SK-N-SH treated with all-trans-retinoic acid at 6 μM for 48 hours (cell line): ENCODE measurements around the gene NOL8.

Experiments used
- ATAC-seq: fragments of 200-7000 bp; cut with Tn5 transposase; 3 replicates; pipeline ENCODE4 v1.9.1; 2020; ENCODE audit warnings: mild to moderate bottlenecking, moderate library complexity
- ARNTL ChIP-seq: fragments of 450-650 bp; formaldehyde crosslinking; IDR thresholded peaks from 2 replicates; pipeline ENCODE4 v1.5.0; 2020; ENCODE audit warnings: low read depth, mild to moderate bottlenecking, moderate library complexity, borderline replicate concordance
- CSDC2 ChIP-seq: fragments of 250-450 bp; sonication (Bioruptor Pico); IDR thresholded peaks from 2 replicates; pipeline ENCODE4 v1.5.0; 2020; ENCODE audit warnings: mild to moderate bottlenecking, moderate library complexity
- ESRRG ChIP-seq: fragments of 250-450 bp; sonication (Bioruptor Pico); IDR thresholded peaks from 2 replicates; pipeline ENCODE4 v1.6.1; 2021; ENCODE audit warnings: mild to moderate bottlenecking
- GLIS3 ChIP-seq: fragments of 250-450 bp; sonication (Bioruptor Pico); IDR thresholded peaks from 2 replicates; pipeline ENCODE4 v1.5.0; 2020; ENCODE audit warnings: mild to moderate bottlenecking, moderate library complexity
- ISL1 ChIP-seq: fragments of 250-450 bp; sonication (Bioruptor Pico); IDR thresholded peaks from 2 replicates; pipeline ENCODE4 v2.1.2; 2022; ENCODE audit warnings: mild to moderate bottlenecking, moderate library complexity
- OSR1 ChIP-seq: fragments of 250-450 bp; sonication (Bioruptor Pico); IDR thresholded peaks from 2 replicates; pipeline ENCODE4 v1.8.0; 2022; ENCODE audit warnings: moderate library complexity, mild to moderate bottlenecking, inconsistent platforms
- RARB ChIP-seq: fragments of 250-450 bp; sonication (Bioruptor Pico); IDR thresholded peaks from 2 replicates; pipeline ENCODE4 v1.8.0; 2021; ENCODE audit warnings: mild to moderate bottlenecking, moderate library complexity
- SNAI2 ChIP-seq: fragments of 250-450 bp; sonication (Bioruptor Pico); IDR thresholded peaks from 2 replicates; pipeline ENCODE4 v1.5.0; 2020; ENCODE audit warnings: mild to moderate bottlenecking, moderate library complexity
- TOX ChIP-seq: fragments of 250-450 bp; sonication (Bioruptor Pico); IDR thresholded peaks from 2 replicates; pipeline ENCODE4 v1.8.0; 2021; ENCODE audit warnings: mild to moderate bottlenecking, moderate library complexity, borderline replicate concordance
- ZC3H10 ChIP-seq: fragments of 250-450 bp; sonication (Bioruptor Pico); IDR thresholded peaks from 2 replicates; pipeline ENCODE4 v1.5.1; 2021; ENCODE audit warnings: mild to moderate bottlenecking, moderate library complexity
- ZFP3 ChIP-seq: fragments of 250-450 bp; sonication (Bioruptor Pico); IDR thresholded peaks from 2 replicates; pipeline ENCODE4 v1.5.0; 2020; ENCODE audit warnings: mild to moderate bottlenecking, moderate library complexity
- ZFP30 ChIP-seq: fragments of 450-650 bp; formaldehyde crosslinking; IDR thresholded peaks from 2 replicates; pipeline ENCODE4 v1.5.0; 2022; ENCODE audit warnings: mild to moderate bottlenecking, moderate library complexity
- ZNF565 ChIP-seq: fragments of 450-650 bp; formaldehyde crosslinking; conservative IDR thresholded peaks from 2 replicates; pipeline ENCODE4 v1.5.0; 2020; ENCODE audit warnings: low read depth, mild to moderate bottlenecking, moderate library complexity
- ZNF8 ChIP-seq: fragments of 450-650 bp; formaldehyde crosslinking; IDR thresholded peaks from 2 replicates; pipeline ENCODE4 v1.5.0; 2020; ENCODE audit warnings: mild to moderate bottlenecking, moderate library complexity
- TF ChIP-seq, protein P1 (sequence below): fragments of 250-450 bp; sonication (Bioruptor Pico); IDR thresholded peaks from 2 replicates; pipeline ENCODE4 v1.5.1; 2021; ENCODE audit warnings: mild to moderate bottlenecking, moderate library complexity
- TF ChIP-seq, protein P2 (sequence below): fragments of 250-450 bp; sonication (Bioruptor Pico); IDR thresholded peaks from 2 replicates; pipeline ENCODE4 v1.5.0; 2020; ENCODE audit warnings: mild to moderate bottlenecking, moderate library complexity
- TF ChIP-seq, protein P3 (sequence below): fragments of 250-450 bp; sonication (Bioruptor Pico); IDR thresholded peaks from 2 replicates; pipeline ENCODE4 v1.8.0; 2020; ENCODE audit warnings: mild to moderate bottlenecking, moderate library complexity, borderline replicate concordance
- TF ChIP-seq, protein P4 (sequence below): fragments of 250-450 bp; sonication (Bioruptor Pico); IDR thresholded peaks from 2 replicates; pipeline ENCODE4 v1.5.1; 2020; ENCODE audit warnings: low read depth, mild to moderate bottlenecking, moderate library complexity

NOL8 gene

DNA sequence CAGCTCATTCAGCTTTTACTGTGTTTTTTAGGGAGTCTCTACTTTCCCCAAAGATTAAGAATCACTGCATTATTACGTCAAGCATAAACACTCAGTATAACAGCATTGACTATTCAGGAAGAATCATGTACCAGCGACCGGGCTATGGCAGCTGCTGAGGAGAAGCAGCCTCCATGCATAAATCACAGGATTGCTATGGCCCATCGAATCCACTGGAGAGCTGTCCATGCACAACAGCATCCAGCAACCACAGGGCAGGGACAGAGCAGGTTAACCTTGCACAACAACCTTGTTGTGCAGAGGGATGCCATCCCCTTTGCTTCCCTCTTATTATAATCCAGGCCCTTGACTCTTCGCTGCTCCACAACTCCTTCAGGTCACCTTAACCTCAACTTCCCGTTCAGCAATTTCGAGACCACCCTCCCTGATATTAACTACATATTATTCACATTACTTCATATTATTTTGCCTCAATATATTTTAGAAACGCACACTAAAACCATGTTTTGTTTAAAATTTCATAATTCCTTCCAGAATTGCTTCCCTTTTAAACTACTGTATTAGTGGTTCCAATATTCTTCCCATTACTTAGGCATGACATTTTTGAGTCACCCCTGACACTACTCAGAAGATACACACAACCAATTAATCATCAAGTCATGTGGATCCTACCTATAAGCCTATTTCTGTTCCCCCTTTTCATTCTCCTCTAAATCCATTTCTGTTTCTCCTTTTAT is 32.6 kb downstream of the NOL8 start:
- no peak for ATAC-seq
- TF ChIP-seq, protein P1, sequence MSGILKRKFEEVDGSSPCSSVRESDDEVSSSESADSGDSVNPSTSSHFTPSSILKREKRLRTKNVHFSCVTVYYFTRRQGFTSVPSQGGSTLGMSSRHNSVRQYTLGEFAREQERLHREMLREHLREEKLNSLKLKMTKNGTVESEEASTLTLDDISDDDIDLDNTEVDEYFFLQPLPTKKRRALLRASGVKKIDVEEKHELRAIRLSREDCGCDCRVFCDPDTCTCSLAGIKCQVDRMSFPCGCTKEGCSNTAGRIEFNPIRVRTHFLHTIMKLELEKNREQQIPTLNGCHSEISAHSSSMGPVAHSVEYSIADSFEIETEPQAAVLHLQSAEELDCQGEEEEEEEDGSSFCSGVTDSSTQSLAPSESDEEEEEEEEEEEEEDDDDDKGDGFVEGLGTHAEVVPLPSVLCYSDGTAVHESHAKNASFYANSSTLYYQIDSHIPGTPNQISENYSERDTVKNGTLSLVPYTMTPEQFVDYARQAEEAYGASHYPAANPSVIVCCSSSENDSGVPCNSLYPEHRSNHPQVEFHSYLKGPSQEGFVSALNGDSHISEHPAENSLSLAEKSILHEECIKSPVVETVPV, result no peak
- TF ChIP-seq ISL1 (CRISPR knock-in tag) (no peak), ZNF8 (CRISPR knock-in tag) (no peak), ARNTL (CRISPR knock-in tag) (no peak), RARB (CRISPR knock-in tag) (no peak), ZC3H10 (CRISPR knock-in tag) (no peak), ZFP30 (CRISPR knock-in tag) (no peak), CSDC2 (CRISPR knock-in tag) (no peak), ZNF565 (CRISPR knock-in tag) (no peak), OSR1 (CRISPR knock-in tag) (no peak), SNAI2 (CRISPR knock-in tag) (no peak), GLIS3 (no peak), ZFP3 (CRISPR knock-in tag) (no peak), ESRRG (no peak)
- TF ChIP-seq, protein P2, sequence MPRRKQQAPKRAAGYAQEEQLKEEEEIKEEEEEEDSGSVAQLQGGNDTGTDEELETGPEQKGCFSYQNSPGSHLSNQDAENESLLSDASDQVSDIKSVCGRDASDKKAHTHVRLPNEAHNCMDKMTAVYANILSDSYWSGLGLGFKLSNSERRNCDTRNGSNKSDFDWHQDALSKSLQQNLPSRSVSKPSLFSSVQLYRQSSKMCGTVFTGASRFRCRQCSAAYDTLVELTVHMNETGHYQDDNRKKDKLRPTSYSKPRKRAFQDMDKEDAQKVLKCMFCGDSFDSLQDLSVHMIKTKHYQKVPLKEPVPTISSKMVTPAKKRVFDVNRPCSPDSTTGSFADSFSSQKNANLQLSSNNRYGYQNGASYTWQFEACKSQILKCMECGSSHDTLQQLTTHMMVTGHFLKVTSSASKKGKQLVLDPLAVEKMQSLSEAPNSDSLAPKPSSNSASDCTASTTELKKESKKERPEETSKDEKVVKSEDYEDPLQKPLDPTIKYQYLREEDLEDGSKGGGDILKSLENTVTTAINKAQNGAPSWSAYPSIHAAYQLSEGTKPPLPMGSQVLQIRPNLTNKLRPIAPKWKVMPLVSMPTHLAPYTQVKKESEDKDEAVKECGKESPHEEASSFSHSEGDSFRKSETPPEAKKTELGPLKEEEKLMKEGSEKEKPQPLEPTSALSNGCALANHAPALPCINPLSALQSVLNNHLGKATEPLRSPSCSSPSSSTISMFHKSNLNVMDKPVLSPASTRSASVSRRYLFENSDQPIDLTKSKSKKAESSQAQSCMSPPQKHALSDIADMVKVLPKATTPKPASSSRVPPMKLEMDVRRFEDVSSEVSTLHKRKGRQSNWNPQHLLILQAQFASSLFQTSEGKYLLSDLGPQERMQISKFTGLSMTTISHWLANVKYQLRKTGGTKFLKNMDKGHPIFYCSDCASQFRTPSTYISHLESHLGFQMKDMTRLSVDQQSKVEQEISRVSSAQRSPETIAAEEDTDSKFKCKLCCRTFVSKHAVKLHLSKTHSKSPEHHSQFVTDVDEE (CRISPR knock-in tag), result no peak
- TF ChIP-seq, protein P3, sequence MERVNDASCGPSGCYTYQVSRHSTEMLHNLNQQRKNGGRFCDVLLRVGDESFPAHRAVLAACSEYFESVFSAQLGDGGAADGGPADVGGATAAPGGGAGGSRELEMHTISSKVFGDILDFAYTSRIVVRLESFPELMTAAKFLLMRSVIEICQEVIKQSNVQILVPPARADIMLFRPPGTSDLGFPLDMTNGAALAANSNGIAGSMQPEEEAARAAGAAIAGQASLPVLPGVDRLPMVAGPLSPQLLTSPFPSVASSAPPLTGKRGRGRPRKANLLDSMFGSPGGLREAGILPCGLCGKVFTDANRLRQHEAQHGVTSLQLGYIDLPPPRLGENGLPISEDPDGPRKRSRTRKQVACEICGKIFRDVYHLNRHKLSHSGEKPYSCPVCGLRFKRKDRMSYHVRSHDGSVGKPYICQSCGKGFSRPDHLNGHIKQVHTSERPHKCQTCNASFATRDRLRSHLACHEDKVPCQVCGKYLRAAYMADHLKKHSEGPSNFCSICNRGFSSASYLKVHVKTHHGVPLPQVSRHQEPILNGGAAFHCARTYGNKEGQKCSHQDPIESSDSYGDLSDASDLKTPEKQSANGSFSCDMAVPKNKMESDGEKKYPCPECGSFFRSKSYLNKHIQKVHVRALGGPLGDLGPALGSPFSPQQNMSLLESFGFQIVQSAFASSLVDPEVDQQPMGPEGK (CRISPR knock-in tag), result no peak

DNA sequence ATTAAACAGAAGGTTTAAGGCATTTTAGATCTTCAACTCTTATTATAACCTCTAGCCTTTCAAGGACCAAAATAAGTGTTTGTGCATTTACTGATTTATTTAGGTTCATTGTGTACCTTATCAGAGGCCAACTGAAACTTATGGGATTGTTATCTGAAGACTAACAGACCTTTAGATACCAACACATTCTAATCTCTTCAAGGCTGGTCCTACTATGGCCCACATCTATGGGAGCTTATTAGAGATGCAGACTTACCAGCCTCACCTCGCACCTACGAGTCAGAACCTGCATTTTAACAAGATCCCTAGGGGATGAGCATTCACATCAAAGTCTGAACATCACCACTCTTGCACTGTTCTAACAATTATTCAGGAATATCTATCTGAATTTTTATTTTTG is 33.6 kb downstream of the NOL8 start:
- no peak for ATAC-seq

DNA sequence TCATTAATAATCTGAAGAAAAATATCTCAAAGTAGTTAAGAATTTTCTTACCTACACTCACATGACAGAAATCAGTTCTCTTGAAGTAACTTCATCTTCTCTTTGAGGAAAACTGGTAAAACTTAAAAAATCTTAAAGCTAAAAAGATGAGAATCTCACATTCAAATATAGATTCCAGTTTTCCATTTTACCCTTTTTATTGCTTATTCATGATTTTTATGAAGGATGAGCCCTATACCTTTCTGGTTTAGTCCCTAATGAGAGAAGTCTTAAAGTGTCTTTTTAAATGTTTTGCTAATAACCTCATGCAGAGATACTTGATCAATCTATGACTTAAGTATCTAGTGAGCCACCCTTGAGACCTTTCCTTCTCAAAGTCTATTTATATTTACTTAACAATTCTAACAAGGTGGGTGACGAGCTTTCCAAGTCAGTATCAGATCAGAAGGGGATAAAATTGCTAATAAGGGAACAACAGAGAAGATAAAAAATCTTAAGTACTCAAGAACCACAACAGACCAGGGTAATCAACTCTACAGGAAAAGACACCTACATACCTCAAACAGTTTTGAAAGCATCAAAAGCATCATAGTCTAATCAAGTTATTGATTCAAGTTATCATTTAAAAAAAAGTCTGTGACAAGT is 34.2 kb downstream of the NOL8 start:
- ATAC-seq, result no peak
- TF ChIP-seq ESRRG (no peak), GLIS3 (no peak), ZC3H10 (CRISPR knock-in tag) (no peak), RARB (CRISPR knock-in tag) (no peak), OSR1 (CRISPR knock-in tag) (no peak), ARNTL (CRISPR knock-in tag) (no peak), TOX (CRISPR knock-in tag) (no peak), ISL1 (CRISPR knock-in tag) (no peak)
- TF ChIP-seq, protein P4, sequence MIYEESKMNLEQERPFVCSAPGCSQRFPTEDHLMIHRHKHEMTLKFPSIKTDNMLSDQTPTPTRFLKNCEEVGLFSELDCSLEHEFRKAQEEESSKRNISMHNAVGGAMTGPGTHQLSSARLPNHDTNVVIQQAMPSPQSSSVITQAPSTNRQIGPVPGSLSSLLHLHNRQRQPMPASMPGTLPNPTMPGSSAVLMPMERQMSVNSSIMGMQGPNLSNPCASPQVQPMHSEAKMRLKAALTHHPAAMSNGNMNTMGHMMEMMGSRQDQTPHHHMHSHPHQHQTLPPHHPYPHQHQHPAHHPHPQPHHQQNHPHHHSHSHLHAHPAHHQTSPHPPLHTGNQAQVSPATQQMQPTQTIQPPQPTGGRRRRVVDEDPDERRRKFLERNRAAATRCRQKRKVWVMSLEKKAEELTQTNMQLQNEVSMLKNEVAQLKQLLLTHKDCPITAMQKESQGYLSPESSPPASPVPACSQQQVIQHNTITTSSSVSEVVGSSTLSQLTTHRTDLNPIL, result no peak
- TF ChIP-seq, protein P1, result no peak

More for the DNA sequence above, 33.6 kb downstream of the NOL8 start:
- TF ChIP-seq CSDC2 (CRISPR knock-in tag), result no peak
